HG03378 (cell line): Measurements from ENCODE around the gene EPHA5.

Experiments used
- ATAC-seq: cut with Tn5 transposase; IDR thresholded peaks from one replicate; pipeline ENCODE4 v1.9.1; 2021; ENCODE audit warnings: mild to moderate bottlenecking, moderate library complexity; ENCODE audit not compliant: unreplicated experiment

EPHA5 gene

DNA sequence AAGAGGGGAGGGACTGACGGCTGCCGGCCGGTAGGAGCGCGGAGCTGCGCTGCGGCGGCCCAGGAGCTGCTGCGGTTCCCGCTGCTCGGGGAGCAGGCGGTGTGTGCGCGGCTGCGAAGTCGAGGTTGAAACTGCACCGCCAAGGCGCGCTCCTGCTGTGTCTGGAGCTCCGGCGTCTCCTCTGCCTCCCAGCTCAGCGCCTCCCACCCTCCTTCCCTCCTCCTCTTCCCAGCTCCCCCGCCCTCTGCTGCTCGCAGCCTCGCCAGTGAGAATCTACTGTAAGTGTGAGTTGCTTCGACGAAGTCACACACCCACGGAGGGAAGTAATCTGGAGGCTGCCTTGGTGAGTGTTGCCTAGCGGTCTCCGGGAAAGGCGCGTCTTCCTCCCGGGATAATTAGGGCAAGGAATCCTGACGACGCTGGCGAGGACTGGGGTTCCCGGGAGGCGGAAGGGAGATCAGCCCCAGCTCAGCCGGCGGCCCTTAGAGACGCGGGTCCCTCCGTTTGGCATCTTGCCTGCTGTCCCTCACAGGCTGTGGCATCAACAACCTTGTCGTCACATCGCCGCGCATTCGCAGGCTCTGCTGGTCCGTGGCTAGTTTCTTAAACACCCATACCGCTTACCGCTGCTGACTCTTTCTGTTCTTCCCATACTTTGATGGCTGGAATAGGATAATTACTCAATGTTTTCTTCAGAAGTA, at the start of gene EPHA5:
Gene EPHA5 (minus strand): TSS at position 159 of the 701 bp plus-strand sequence. CDS start 747 bp downstream, outside the sequence.
- ATAC-seq, result no peak

DNA sequence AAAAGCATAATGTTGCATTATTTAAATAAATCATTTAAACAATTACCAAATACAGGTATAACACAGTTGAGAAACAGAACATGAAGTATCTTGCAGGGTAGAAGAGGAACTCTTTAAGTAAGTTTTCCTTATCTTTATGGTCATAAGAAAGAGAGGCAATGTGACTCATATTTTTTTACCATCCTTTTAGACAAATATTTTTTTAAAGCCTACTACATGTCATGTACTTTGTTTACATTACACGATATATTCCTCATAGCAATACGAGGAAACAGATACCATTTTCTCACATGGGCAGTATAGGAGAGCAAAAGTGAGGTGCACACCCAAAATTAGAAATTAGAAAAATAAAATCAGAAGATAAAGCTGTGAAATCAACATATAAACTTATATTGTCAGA, 49.3 kb upstream of the EPHA5 start:
- no peak for ATAC-seq

DNA sequence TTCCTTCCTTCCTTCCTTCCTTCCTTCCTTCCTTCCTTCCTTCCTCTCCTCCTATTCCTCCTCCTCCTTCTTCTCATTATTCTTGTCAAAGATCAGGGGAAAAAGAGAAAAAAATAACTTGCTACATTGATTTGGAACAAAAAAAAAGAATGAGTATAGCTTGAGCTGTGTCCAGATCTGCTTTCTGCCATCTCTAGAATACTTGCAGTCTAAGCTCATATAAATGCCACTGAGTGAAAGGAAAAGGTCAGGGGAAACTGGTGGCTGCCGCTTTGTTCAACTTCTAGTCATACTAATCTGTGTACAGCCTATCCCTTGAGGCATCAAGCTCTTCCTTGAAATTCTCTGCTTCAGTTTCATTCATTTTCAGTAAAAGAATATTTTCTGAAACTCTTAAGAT, 28.3 kb upstream of the EPHA5 start:
- no peak for ATAC-seq

DNA sequence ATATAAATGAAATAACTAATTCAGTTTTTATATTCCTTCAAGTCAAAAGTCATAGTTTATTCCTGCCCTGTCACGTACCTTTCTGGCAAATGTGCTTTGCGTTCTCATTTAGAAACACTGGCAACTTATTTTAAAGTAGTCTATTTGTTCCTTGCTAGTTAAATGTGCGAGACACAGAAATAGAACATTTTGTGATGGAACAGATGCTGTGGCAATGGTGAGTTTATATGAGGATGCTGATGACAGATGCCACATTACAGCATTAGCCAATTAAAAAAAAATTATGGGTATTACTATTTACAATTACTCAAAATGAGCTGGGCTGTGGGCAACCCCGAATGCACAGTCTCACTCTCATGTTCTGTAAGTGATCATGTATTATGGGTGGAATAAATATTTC, 26.1 kb upstream of the EPHA5 start:
- ATAC-seq, result no peak

DNA sequence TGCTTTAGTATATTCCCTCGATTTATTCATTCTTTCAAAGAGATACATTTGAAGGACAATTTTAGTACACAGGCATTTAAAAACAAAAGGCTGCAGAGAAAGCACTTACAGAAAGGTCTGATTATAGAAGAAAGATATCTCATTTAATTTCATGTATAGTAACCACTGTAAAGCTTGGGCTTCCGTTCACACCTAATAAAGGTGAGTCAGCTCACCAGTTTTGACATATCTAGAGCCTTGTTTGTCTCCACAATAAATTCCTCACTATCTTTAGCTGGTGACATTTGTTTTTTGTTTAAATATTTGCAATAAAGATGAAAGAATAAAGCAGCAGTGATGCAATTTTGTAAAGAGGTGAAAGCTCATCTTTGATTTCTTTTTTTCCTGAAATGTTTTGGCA, 1.1 kb upstream of the EPHA5 start:
- no peak for ATAC-seq

DNA sequence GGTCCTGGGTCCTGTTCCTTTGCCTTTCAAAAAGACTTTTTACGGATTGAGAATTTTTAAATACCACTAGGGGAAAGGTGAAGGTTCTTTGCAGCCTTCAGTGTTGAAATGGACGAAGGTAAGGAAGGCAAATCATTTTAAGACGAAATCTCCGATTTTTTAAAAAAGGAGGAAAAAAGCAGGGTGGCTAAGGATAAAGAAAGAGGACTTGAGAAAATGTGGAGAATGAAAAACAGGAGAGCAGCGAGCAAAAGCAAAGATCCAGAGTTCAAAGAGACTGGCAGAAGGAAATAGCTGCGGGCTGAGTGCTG, 314 bp downstream of the EPHA5 start:
- no peak for ATAC-seq

DNA sequence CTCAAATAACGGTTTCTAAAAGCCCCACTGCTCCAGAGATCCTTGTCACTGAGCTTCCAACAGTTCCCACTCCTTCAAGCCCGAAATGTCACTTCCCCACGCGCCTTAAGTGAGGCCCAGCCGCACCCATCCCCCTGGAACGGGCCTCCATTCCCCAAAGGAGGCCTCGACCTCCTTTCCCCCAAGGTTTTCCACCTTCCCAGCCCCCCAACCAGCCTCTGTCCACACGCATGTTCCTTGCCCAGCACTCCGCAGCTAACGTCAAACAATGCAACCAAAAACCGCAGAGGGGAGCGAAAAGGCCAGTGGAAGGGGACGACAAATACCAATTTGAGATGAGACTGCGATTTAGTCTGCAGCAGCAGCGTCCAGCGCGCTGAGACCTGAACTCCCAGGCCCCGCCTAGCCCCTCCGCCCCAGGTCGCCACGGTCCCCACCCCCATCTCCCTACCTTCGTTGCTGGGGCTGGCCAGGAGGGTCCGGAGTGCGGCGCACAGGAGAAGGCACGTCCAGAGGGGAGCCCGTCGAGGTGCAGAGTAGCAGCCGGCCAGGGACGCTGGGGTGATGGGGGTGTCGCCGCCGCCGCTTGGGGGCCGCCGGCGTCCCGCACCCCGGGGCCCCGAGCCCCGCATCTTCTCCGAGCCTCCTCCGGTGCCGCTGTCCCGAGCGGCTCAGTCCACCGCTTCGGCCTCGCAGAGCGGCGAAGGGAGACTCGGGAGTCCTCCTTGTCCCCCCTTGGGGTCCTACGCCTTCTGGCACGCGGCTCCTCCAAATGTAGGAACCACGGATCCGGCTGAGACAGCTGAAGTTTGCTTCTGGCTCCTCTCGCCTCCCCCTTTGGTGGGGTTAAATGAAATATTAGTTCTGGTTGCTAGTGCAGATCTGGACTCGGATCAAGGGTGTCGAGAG, 924 bp downstream of the EPHA5 start:
- no peak for ATAC-seq

DNA sequence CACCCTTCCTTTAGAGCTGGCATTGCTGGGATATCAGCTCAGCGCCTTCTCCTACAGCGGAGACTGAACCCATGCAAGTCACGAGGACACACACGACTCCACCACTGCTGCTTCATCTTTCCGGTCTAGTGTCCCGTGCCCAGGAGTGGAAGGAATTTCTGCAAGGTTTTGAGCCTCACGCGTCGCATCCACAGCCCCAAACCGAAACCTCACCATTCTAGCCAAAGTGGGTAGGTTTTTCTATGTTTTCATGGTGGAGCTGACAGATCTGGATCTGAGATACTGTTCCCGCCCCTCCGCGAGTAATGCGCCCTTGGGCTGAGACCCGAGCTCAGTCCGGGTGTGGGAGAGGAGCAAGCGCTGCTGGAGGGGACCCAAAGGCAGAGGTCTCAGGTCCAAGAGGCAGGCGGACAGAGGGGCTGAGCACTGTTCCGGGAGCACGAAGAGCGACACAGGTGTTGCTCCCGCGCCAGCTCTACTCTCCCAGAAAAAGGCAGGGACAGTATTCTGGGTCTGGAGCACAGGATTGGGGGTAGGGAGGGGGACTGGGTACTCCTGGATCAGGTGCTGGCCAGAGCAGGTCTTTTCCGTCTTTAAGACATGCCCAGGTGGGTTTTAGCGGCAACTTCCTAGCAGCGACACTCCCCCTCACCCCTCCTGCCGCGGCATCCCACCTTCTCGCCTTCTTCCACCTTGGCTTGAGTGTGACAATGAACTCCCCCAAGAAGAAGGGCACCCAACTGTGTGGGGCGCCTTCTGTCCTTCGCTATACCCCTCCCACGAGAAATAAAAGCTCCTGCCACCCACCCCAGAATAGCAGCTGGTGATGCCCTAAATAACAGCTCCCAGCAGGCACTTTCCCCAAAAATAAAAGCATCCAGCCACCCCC, 1.8 kb downstream of the EPHA5 start:
- ATAC-seq, result no peak

DNA sequence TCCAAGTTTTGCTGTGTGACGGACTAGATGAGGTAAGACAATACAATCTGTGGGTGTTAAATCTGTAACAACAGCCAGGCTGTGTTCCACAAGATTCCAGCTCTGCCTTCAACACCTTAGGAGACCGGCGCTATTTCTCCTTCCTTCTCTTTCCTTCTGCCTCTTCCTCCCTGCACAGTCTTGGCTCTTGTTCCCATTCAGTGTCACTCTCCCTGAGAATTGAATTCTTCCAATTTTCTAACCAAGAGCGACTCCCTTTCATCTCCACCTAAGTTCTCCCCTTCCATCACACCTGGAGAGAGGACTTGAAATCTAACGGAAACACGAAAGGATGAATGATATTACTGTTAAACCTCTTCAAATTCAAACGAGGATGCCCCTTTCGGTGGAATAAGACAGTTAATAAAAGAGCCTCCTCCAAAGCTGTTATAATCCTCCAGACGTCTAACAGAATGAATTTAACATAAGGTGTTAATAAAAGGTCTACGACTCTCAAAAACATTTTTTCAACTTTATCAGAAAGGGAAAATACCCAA, 2.7 kb downstream of the EPHA5 start:
- ATAC-seq, result no peak

DNA sequence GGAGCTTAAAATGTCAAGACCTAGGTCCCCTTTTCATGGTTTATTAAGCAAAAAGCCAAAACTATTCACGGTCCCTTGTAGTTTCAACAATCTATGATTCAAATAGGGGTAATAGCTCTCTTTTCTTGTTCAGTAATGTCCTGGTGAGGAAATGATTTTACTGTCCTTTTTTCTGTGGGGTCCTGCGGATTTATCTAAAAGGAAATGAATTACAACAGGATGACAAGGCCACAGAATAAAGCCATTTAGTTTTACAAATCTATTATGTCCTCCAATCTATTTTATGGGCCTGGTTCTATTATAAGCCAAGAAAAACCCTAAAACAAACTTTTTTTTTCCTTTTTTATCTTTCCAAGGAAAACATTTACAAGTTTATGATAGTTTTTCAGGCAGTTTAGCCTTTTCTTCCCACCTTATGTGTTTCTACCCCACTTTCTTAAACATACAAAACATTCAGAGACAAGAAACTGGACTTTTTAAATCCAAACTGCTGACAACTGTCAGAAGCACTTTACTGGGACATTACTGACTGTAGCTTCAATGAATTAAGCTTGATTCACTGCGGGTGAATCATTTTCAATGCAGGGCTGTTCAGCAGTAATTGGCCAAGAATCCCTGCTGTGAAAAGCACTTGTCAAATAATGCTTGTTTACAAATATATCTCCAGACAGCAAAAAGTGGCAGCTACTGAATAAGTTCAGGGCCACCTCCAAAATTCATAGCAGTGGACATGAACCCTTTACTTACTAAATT, 4.3 kb downstream of the EPHA5 start:
- ATAC-seq, result no peak

DNA sequence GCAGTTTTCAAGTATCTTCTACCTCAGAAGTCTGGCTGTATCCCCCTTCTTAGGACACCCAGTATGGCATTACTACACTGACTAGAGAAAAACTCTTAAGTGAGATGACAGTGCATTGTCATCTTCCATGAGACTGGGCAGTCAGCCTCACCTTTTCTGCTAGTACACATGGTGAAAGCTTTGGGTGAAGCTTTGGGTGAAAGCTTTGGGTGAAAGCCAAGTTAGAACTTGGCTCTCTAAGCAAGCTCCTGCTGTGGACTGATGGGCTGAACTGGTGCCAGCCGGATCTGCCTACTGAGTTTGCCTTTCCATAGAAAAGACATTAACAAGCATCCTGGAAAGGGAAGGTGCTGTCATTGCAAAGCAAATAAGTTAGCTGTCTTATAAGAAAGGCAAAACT, 8.8 kb downstream of the EPHA5 start:
- no peak for ATAC-seq

DNA sequence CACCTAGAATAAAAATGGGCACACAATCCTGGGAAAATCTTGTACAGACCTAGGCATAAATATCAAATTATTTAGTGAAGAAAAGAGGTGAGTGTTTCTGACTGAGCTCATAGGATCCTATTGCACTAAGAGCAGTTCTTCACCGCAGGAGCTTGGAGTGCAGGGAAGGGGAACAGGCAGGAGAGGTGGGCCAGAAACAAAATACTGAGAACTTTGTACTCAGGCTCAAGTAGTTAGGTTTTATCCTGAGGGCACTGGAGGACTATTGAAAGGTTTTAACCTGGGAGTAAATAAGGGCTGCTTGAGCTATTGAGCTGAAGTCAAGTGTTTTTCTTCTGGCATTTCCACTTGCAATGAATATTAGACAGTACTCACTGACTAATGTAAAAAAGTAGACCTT, 12.2 kb downstream of the EPHA5 start:
- ATAC-seq, result no peak

DNA sequence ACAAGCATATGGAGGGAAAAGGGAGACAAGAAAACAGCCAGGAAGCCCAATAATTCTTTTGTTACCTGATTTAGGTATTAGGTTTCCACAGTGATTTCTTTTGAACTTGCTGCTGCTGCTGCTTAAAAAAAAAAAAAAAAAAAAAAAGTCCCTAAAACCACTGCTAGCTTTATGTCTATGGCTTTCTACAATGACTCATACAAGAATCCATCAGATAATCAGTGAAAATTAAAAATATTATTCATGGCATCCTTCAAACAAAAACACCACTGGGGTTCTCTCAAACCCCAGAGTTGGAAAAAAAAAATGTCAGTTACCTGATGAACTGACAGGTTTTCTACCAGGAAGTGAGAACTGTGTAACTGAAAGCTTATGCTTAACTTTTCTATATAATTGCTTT, 14.3 kb downstream of the EPHA5 start:
- no peak for ATAC-seq

DNA sequence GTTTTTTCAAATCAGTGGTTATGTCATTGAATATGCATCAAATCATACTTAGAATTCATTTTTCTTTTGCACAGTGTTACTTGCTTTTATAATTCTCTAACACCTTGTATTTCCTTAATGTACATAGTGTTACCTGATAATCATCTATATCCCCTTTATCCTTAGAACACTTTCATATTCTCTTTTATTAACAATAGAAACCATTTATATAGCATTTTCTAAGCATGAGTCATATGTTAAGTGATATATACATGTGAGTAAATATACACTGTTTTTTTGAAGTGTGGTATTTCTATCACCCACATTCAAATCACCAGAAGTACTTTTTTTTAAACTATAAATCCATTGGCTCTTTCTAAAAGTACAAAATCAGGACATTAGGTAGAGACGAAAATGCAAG, 15.3 kb downstream of the EPHA5 start:
- ATAC-seq, result no peak

DNA sequence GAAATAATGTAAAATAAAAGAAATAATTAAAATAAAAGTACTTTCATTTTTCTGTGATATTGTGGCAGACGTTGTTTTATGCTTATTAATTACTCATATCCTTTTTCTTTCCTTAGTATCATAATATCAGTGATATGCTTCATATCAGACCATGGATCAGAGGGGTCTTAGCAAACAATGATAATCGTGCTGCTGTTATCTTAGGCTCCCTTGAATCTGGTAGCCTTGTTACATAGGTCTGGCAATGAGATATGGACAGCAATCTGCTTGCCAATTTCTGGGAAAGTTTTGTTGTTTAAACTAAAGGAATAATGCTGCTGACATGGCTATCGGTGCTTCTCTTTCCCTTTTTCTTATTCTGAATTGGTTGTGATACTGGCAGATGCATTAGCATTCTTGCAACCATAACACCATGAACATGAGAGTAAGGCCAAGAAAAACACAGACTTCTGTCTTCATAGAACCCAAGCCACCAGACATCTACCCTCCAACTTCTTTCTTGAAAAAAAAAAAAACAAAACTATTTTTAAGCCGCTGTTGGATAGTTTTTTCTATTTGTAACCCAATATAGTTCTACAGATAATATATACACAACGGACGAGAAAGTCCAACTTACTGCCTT, 16.4 kb downstream of the EPHA5 start:
- no peak for ATAC-seq

DNA sequence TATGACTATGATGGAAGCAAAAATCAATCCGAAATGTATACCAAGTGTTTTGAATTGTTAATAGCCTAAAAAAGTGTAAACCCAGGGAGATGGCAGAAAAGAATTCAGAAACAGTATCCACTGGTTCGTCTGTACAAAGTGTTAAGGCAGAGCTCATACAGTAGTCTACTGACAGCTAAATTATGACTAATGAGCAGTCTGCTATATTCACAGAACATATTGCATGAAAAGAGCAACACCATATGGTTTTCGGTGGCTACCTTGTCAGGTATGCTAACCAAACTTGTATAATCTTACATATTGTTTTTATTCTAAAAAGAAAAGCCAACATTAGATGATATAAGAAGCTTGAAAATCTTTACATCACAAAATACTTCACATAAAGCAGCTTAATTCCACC, 18.5 kb downstream of the EPHA5 start:
- ATAC-seq, result no peak

DNA sequence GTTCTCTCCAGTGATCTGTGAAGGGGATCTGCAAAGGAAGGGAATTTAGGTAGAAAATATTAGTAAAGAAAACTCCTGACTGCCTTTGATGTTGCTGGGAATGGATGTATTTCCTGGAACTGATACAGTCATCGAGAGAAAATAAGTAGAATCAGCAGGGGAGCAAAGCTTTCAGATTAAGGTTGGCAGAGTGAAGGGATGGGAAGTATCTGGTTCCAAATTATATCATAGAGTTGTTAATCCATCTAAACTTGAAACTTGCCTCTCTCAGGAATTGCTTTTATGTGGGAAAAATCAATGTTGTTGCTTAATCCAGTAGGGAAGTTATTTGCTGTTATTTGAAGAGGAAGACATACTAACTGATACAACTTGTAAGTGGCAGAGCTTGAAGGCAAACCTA, 19.3 kb downstream of the EPHA5 start:
- no peak for ATAC-seq

DNA sequence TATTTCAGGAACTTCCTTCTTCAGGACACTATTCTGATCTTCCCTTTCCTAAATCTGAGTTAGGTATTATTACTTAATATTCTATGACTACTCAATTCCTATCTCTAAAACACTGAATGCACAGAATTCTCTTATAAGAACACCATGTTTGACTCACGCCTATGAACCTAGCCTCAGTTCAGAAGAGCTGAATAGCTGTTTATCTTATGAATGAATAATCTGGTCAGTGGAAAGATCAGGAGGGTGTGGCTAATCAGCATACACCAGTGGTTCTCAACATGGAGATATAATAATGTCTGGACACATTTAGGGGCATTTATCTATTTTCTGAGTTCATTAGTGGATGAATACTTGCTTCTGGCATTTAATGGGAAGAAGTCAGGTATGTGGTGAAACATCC, 24.2 kb downstream of the EPHA5 start:
- no peak for ATAC-seq

DNA sequence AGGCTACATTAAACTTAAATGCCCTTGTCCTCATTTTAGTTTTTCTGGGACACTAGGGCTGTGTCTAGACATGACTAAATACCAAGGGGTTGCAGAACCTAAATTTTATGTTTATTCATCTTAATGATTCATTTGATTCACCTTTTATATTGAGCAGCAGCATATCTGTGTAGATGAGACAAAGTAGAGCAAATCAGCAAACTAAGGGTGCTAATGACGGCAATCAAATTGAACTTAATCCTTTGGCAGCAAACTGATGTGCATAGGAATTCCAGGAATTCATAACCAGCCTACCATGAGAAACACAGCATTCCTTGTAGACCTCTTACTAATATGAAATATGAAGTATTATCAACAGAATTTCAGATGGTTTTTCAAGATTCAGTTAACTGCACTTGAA, 25.1 kb downstream of the EPHA5 start:
- ATAC-seq, result no peak
